ENCODE results near the gene STK32B. TPM values are rescaled to one million over a fixed set of nuclear protein-coding genes. Genes with fewer than 3 reads are reported as not detected.

The STK32B gene
- total RNA-seq, 3 donors from 2014 or later = 2.2 to 5.0 (median 4.6) TPM

DNA sequence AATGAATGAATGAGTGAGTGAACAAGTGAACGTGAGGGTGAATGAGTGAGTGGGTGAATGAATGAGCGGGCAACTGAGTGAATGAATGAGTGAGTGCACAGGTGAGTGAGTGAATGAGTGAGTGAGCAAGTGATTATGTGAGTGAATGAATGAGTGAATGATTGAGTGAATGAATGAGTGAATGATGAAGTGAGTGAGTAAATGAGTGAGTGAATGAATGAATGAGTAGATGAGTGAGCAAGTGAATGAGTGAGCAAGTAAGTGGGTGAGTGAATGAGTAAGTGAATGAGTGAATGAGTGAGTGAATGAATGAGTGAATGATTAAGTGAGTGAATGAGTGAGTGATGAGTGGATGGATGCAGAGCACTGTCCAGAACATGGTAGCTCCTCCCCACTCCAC, 205.8 kb downstream of the STK32B start:
- Histone ChIP-seq H3K4me1 (no peaks in the 10 kb centered on the region), H3K27me3 (no peaks in the 10 kb centered on the region), H3K4me3 (no peak overlapping the region), H3K36me3 (no peaks in the 10 kb centered on the region), H3K27ac (no peak overlapping the region), H3K9me3 (no peaks in the 10 kb centered on the region)
- TF ChIP-seq POLR2AphosphoS5 (IDR thresholded peaks at IDR 0.05) = no peak
- no peak for TF ChIP-seq POLR2A (IDR thresholded peaks at IDR 0.05)
- TF ChIP-seq, protein P1, sequence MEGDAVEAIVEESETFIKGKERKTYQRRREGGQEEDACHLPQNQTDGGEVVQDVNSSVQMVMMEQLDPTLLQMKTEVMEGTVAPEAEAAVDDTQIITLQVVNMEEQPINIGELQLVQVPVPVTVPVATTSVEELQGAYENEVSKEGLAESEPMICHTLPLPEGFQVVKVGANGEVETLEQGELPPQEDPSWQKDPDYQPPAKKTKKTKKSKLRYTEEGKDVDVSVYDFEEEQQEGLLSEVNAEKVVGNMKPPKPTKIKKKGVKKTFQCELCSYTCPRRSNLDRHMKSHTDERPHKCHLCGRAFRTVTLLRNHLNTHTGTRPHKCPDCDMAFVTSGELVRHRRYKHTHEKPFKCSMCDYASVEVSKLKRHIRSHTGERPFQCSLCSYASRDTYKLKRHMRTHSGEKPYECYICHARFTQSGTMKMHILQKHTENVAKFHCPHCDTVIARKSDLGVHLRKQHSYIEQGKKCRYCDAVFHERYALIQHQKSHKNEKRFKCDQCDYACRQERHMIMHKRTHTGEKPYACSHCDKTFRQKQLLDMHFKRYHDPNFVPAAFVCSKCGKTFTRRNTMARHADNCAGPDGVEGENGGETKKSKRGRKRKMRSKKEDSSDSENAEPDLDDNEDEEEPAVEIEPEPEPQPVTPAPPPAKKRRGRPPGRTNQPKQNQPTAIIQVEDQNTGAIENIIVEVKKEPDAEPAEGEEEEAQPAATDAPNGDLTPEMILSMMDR (IDR thresholded peaks at IDR 0.05) = no peak
- DNase-seq (ENCODE audit: low spot score in 2 of 2) = no peak
- intact Hi-C loops (cut with DNase I; ENCODE audit: low total_unique reads) = loop anchor here (5.0 kb wide), 1 partner anchor 255 kb away; no protein-coding TSS in a partner anchor

DNA sequence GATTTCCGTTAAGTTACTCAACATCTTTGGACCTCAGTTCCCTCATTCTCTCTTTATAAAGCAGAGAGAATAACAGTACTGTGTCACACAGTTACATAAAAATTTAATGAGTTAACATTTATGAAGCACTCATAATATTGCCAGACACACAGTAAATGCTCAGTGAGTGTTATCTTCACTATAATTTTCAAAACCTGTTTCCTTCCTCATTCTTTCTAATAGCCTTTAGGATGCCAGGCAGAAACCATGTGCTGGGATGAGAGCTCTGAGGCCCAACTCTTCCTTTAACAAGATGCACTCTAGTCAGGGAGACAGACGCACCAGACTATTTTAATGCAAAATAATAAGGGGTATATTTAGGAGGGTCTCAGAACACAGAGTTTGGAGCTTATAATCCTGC, 208.2 kb downstream of the STK32B start:
- no peaks in the 10 kb centered on the region for H3K4me1 ChIP-seq
- H3K27ac ChIP-seq = no peak overlapping the region
- H3K36me3 ChIP-seq = no peaks in the 10 kb centered on the region
- no peaks in the 10 kb centered on the region for H3K9me3 ChIP-seq
- H3K4me3 ChIP-seq = no peak overlapping the region
- TF ChIP-seq, protein P1 (IDR thresholded peaks at IDR 0.05) = no peak
- TF ChIP-seq POLR2A (IDR thresholded peaks at IDR 0.05) (no peak), POLR2AphosphoS5 (IDR thresholded peaks at IDR 0.05) (no peak)
- intact Hi-C loops (cut with DNase I; ENCODE audit: low total_unique reads) = loop anchor here (5.0 kb wide), 1 partner anchor 257 kb away; no protein-coding TSS in a partner anchor
- DNase-seq (ENCODE audit: low spot score in 2 of 2) = no peak
- H3K27me3 ChIP-seq = no peaks in the 10 kb centered on the region

DNA sequence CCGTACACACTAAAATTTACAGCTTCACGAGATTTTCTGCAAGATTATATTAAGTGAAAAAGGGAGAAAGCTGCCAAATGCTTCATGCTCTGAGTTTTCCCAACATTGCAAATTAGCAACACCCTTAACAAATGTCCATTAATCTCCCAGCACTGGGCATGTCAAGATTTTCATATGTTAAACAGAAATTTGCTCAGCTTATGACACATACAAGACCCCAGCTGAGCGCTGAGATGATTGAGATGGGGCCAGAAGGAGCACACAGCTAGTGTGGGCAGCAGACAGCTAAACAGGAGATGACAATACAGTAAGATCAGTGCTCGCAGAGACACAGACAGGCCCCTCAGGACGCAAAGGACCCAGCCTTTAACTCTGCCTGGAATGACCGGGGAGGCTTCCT, 208.8 kb downstream of the STK32B start:
- no peak for DNase-seq (ENCODE audit: low spot score in 2 of 2)
- intact Hi-C loops (cut with DNase I; ENCODE audit: low total_unique reads) = no loop called here
- no peak overlapping the region for H3K4me3 ChIP-seq
- H3K4me1 ChIP-seq = no peaks in the 10 kb centered on the region
- no peaks in the 10 kb centered on the region for H3K9me3 ChIP-seq
- H3K27me3 ChIP-seq = no peaks in the 10 kb centered on the region
- no peak for TF ChIP-seq POLR2AphosphoS5 (IDR thresholded peaks at IDR 0.05)
- TF ChIP-seq, protein P1 (IDR thresholded peaks at IDR 0.05) = no peak
- TF ChIP-seq POLR2A (IDR thresholded peaks at IDR 0.05) = no peak
- H3K36me3 ChIP-seq = no peaks in the 10 kb centered on the region
- no peak overlapping the region for H3K27ac ChIP-seq

DNA sequence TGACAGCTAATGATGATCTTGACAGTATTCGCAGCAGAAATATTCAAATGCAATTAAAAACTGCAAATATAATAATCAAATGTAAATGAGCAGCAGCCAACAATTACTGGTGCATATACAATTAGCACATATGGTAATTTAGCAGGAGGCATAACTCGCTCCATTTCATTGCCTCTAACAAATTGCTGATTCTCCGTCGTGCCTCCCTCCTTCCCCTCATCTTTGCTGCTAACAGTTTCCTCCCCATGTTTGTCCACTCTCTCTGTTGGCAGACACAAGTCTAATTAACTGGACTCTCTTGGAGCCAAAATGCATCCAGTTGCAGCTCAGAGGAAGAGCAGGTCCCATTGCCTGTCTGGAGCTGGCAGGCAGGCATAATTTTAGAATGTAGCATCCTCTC, 210.6 kb downstream of the STK32B start:
- H3K4me1 ChIP-seq = no peaks in the 10 kb centered on the region
- H3K27ac ChIP-seq = no peak overlapping the region
- TF ChIP-seq POLR2A (IDR thresholded peaks at IDR 0.05) = no peak
- TF ChIP-seq, protein P1 (IDR thresholded peaks at IDR 0.05) = no peak
- no peak for TF ChIP-seq POLR2AphosphoS5 (IDR thresholded peaks at IDR 0.05)
- H3K27me3 ChIP-seq = no peaks in the 10 kb centered on the region
- H3K4me3 ChIP-seq = no peak overlapping the region
- no peaks in the 10 kb centered on the region for H3K36me3 ChIP-seq
- no peaks in the 10 kb centered on the region for H3K9me3 ChIP-seq
- intact Hi-C loops (cut with DNase I; ENCODE audit: low total_unique reads) = no loop called here
- no peak for DNase-seq (ENCODE audit: low spot score in 2 of 2)

DNA sequence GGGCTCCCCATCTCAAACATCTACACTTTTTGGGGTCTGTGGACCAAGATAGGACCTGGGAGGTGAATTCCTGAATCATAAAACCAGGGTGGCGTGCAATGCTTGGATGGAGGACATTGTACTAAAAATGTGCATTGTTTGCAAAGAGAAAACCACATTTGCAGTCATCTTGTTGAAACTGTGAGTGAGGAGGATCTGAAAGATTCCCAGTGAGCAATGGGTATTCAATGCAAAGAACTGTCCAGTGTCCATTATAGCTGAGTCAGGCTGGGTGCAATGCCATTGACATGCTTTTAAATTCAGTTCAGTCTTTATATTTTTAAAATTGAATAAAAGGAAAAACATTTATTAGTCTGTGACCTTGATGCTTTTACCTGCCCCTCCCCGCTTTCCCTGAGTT, 215.7 kb downstream of the STK32B start:
- H3K27ac ChIP-seq = no peak overlapping the region
- H3K9me3 ChIP-seq = no peaks in the 10 kb centered on the region
- TF ChIP-seq, protein P1 (IDR thresholded peaks at IDR 0.05) = no peak
- TF ChIP-seq POLR2A (IDR thresholded peaks at IDR 0.05) (no peak), POLR2AphosphoS5 (IDR thresholded peaks at IDR 0.05) (no peak)
- H3K4me3 ChIP-seq = no peak overlapping the region
- H3K36me3 ChIP-seq = no peaks in the 10 kb centered on the region
- intact Hi-C loops (cut with DNase I; ENCODE audit: low total_unique reads) = no loop called here
- no peak for DNase-seq (ENCODE audit: low spot score in 2 of 2)
- no peaks in the 10 kb centered on the region for H3K4me1 ChIP-seq
- no peaks in the 10 kb centered on the region for H3K27me3 ChIP-seq
